Cardiac fibroblast (primary cell): ENCODE measurements around the gene CLPTM1L.

Experiments
- DNase-seq, 2 donors: peaks; one replicate each; pipeline versions ENCODE4 v3.0.0 to v3.0.0-alpha.2; 2010; ENCODE audit warnings: low read depth in 2 of 2
- H3K4me3 ChIP-seq, 2 donors: replicated peaks in 1 of 2; 1 replicate in 1 of 2; 2 replicates in 1 of 2; pipeline ENCODE4 v1.5.1; 2011; ENCODE audit warnings: low read depth in 2 of 2, low read length in 2 of 2, mild to moderate bottlenecking in 2 of 2, moderate library complexity in 1 of 2
- CTCF ChIP-seq: IDR thresholded peaks from one replicate; pipeline ENCODE4 v1.5.1; 2011; ENCODE audit warnings: low read depth, mild to moderate bottlenecking, low read length, inconsistent platforms

CLPTM1L gene

GRCh38 chr5:1320436-1321344 lies 24.2 kb downstream of the CLPTM1L start:
- DNase-seq: no peak
- no peak for TF ChIP-seq CTCF
- H3K4me3 ChIP-seq: no peak overlapping the region

- DNase-seq: no peak
- TF ChIP-seq CTCF: no peak
- H3K4me3 ChIP-seq: no peak overlapping the region
These were observed 25.3 kb downstream of the CLPTM1L start for GRCh38 chr5:1319436-1320256.

GRCh38 chr5:1318659-1319251 lies 26.1 kb downstream of the CLPTM1L start:
- TF ChIP-seq CTCF: no peak
- H3K4me3 ChIP-seq: no peak overlapping the region
- DNase-seq: no peak

- no peak overlapping the region for H3K4me3 ChIP-seq
- DNase-seq: no peak
- no peak for TF ChIP-seq CTCF
These were observed 26.9 kb downstream of the CLPTM1L start for GRCh38 chr5:1317921-1318565.

GRCh38 chr5:1316588-1317340 lies 28.1 kb downstream of the CLPTM1L start:
- TF ChIP-seq CTCF: no peak

More at GRCh38 chr5:1316588-1317340, 28.1 kb downstream of the CLPTM1L start:
- DNase-seq: no peak
- no peak overlapping the region for H3K4me3 ChIP-seq
